ENCODE measurements around the gene THOP1. TPM values are rescaled to one million over a fixed set of nuclear protein-coding genes. Genes with fewer than 3 reads are reported as not detected.
"Not testable (repeated sequence)": the region's sequence is repeated elsewhere in the genome, so short reads cannot be mapped to it uniquely, and the experiment has no call there.

The THOP1 gene
- total RNA-seq, 1 donor from 2014 or later, result 31.8 TPM

DNA sequence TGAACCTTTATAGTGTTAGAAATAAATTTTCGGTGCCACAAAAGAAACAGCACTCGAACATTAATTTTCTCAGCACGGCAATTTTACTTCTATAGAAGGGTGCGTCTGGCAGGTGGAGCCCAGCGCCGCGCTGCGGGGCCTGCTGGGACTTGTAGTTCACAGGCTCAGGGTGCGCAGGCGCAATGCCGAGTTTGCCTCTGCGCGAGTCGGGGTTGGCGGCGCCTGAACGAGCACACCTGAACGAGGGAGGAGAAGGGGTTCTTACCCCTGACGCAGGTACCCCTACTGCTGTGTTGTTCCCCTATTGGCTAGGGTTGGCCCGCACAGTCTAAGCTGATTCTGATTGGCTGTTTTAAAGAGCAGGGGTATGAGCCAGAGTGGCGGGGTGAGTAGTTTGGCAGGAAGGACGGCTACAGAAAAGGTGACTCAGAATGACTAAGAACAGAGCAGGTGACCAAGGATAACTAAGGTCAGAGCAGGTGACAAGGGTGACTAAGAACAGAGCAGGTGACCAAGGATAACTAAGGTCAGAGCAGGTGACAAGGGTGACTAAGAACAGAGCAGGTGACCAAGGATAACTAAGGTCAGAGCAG is 32.0 kb downstream of the THOP1 start:
- DNase-seq (ENCODE audit: low spot score), result not testable (repeated sequence)

- DNase-seq (ENCODE audit: low spot score), result peak; percentile 96
These were observed 34.3 kb downstream of the THOP1 start, which contains the start of gene ZNF554 for GRCh38 chr19:2819540-2820111. TSS of gene ZNF554 (plus strand) at chr19:2819868. CDS start at chr19:2820072, 204 bp downstream.

DNA sequence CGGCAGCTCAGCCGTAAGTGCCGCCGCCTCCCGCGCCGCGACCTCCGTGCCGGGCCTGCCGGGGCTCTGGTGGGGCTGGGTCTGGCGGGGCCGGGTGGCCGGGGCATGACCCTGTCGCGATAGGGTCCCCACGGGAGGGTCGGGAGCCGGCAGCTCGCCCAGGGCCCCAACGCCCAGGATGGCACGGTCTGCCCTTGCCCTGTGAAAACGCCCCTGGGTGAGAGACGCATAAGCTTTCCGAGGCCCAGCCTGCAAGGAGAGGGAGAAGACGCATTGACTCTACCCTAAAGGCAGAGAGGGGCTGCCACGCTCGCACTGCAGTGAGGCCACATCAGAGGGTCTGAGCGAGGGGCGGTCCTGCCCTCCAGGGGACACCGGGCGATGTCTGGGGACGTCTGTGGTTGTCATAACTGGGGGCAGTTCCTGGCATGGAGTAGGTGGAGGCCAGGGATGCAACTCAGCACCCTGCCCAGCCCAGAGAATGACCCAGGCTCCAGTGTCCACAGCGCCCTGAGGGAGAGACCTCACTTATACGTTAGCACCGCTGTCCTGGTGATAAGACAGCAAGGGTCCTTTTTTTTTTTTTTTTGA is 34.9 kb downstream of the THOP1 start:
- no peak for DNase-seq (ENCODE audit: low spot score)

DNA sequence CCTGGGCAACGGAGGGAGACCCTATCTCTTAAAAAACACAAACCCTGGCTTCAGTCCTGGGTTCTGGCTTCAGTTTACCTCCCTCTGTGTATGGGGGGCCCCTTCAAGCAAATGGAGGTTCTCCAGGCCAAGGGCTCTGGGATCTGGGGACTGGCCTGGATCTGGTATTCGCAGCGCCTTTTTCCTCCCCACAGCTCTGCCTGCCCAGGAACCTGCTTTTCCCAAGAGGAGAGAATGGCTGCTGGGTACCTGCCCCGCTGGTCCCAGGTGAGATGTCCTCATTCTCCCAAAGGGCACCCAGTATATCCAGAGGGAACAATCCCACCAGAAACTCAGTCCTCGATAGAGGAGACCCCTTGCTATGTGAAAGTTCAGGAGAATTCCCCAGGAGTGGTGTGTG is 37.5 kb downstream of the THOP1 start:
- no peak for DNase-seq (ENCODE audit: low spot score)

GRCh38 chr19:2823646-2824045 is 38.3 kb downstream of the THOP1 start:
- no peak for DNase-seq (ENCODE audit: low spot score)

DNA sequence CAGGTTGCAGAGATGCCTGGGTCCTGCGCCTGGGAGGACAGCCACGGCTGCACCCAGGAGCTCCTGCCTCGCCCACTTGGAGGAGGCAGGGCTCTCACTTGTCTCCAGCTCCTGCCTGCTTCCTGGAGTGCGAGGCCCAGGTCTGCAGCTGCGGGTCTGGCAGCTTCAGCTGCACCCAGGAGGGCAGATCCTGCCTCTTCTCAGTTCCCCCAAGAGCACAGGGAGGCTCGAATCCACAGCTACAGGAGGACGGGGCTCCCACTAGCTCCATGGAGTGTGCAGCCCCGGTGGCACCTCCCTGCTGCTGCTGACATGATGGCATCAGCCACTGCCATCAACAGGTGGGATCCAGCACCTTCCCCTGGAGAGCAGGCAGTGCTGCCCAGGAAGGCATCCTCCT is 38.8 kb downstream of the THOP1 start:
- DNase-seq (ENCODE audit: low spot score), result no peak

- DNase-seq (ENCODE audit: low spot score), result no peak
These were observed 41.7 kb downstream of the THOP1 start for GRCh38 chr19:2827022-2827421.

GRCh38 chr19:2827840-2828489 is 42.7 kb downstream of the THOP1 start:
- no peak for DNase-seq (ENCODE audit: low spot score)

- no peak for DNase-seq (ENCODE audit: low spot score)
These were observed 49.1 kb downstream of the THOP1 start for GRCh38 chr19:2834294-2834871.

GRCh38 chr19:2837430-2837829 is 52.1 kb downstream of the THOP1 start:
- DNase-seq (ENCODE audit: low spot score), result no peak

DNA sequence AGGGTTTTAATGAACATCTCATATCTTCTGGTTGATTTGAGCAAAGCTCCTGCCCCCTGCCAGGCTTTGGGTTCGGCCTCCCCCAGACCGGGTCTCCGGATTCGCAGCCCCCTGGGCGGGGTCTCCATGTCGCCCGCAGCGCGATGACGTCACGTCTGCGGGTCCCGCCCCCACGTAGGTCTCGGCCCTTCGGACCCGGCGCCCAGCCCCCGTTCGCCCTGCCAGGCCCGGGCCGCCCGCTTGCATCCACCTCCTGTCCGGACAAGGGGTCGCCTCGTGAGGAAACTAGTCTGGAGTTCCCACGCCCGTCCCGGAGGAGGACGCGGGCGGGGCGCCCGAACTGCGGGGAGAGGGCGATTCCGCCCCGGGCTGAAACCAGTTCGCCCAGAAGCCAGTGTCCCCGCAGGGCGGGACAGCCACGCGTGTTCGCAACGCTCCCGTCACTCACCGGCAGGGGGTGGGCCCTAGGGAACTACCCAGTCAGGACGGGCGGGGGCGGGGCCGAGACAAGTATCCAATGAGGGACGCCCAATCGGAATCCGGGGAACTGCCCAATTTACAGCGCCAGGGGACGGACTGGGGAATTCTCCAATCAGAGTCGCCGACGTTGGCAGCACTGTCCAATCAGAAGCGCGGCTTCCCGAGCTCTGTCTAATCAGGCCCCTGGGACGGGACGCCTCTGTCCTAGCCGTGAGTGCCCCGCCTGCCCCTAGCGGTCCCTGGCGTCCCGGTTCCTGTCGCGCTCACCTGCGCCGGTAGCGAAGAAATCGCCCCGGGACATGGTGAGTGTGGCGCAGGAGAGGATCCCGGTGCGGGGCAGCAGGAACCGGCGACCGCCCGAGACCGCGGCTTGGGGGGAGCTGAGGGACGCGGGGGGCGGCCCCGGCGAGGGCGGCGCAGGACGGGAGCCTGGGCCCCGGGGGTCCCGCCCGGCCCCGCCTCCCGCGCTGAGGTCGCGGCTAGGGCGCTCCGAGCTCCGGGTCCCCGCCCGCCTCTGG is 55.8 kb downstream of the THOP1 start, which contains the start of gene ZNF555:
ZNF555 (plus strand) TSS at position 682 of the 998 bp plus-strand sequence; CDS start at position 780, 98 bp downstream.
- DNase-seq (ENCODE audit: low spot score), result peak; percentile 100

- DNase-seq (ENCODE audit: low spot score), result no peak
These were observed 56.7 kb downstream of the THOP1 start for GRCh38 chr19:2841855-2842574.

DNA sequence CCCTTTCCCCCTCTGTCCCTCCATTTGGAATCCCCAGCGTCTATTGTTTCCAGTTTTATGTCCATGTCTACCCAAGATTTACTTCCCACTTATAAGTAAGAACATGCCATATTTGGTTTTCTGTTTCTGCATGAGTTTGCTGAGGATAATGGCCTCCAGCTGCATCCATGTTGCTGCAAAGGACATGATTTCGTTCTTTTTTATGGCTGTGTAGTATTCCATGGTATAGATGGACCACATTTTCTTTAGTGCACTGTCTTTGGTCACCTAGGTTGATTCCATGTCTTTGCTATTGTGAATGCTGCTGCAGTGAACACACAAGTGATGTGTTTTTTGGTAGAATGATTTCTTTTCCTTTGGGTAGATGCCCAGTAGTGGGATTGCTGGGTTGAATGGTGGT is 59.8 kb downstream of the THOP1 start:
- DNase-seq (ENCODE audit: low spot score), result no peak

- no peak for DNase-seq (ENCODE audit: low spot score)
These were observed 61.0 kb downstream of the THOP1 start for GRCh38 chr19:2846180-2846894.

- no peak for DNase-seq (ENCODE audit: low spot score)
These were observed 62.2 kb downstream of the THOP1 start for GRCh38 chr19:2847507-2847906.

- no peak for DNase-seq (ENCODE audit: low spot score)
These were observed 63.3 kb downstream of the THOP1 start for GRCh38 chr19:2848616-2849015.

- no peak for DNase-seq (ENCODE audit: low spot score)
These were observed 65.1 kb downstream of the THOP1 start for GRCh38 chr19:2850256-2850925.

GRCh38 chr19:2852598-2852997 is 67.3 kb downstream of the THOP1 start:
- DNase-seq (ENCODE audit: low spot score), result no peak

DNA sequence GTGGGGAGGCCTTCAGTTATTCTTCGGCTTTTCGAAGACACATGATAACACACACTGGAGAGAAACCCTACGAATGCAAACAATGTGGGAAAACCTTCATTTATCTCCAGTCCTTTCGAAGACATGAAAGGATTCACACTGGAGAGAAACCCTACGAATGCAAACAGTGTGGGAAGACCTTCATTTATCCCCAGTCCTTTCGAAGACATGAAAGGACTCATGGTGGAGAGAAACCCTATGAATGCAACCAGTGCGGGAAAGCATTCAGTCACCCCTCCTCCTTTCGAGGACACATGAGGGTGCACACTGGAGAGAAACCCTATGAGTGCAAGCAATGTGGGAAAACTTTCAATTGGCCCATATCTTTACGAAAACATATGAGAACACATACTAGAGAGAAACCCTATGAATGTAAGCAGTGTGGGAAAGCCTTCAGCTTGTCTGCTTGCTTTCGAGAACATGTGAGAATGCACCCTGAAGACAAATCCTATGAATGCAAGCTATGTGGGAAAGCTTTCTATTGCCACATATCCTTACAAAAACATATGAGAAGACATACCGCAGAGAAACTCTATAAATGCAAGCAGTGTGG is 67.8 kb downstream of the THOP1 start:
- DNase-seq (ENCODE audit: low spot score), result no peak

Data from umbilical cord (tissue), 2 donors.